DOHH2 (cell line): ENCODE results near the gene PAIP2.
A peak's percentile ranks its signal among the peaks of the same experiment; 100 is the strongest.

Experiments
- H3F3A ChIP-seq: fragments of 200-600 bp; sonication (generic), shearing (Covaris generic); 2 replicates; pipeline ENCODE4 v1.6.0; 2016; ENCODE audit warnings: antibody characterized with exemption, mild to moderate bottlenecking; ENCODE audit not compliant: control insufficient read depth, insufficient read depth
- H3K27ac ChIP-seq: fragments of 200-600 bp; sonication (generic); 2 replicates; pipeline ENCODE4 v1.5.1; 2014; ENCODE audit warnings: low read depth, mild to moderate bottlenecking, low read length, moderate library complexity
- H3K27me3 ChIP-seq: fragments of 200-600 bp; sonication (generic); 2 replicates; pipeline ENCODE4 v1.6.1; 2014; ENCODE audit warnings: mild to moderate bottlenecking, low read length, mixed read lengths; ENCODE audit not compliant: control insufficient read depth
- H3K36me3 ChIP-seq: fragments of 200-600 bp; sonication (generic); 2 replicates; pipeline ENCODE4 v1.6.1; 2014; ENCODE audit warnings: mild to moderate bottlenecking, low read length, moderate library complexity, mixed read lengths; ENCODE audit not compliant: control insufficient read depth
- H3K4me1 ChIP-seq: fragments of 200-600 bp; sonication (generic); 2 replicates; pipeline ENCODE4 v1.6.1; 2014; ENCODE audit warnings: mild to moderate bottlenecking, low read length, mixed read lengths; ENCODE audit not compliant: control insufficient read depth
- H3K4me2 ChIP-seq: fragments of 200-600 bp; sonication (generic); 2 replicates; pipeline ENCODE4 v1.6.0; 2014; ENCODE audit warnings: mild to moderate bottlenecking, low read length, moderate library complexity
- H3K4me3 ChIP-seq: fragments of 200-600 bp; sonication (generic); 2 replicates; pipeline ENCODE4 v1.5.1; 2014; ENCODE audit warnings: mild to moderate bottlenecking, low read length, mixed read lengths
- H3K79me2 ChIP-seq: fragments of 200-600 bp; sonication (generic); 2 replicates; pipeline ENCODE4 v1.6.1; 2014; ENCODE audit warnings: mild to moderate bottlenecking, low read length, mixed read lengths; ENCODE audit not compliant: control insufficient read depth
- H3K9me2 ChIP-seq: fragments of 200-600 bp; sonication (generic); replicated peaks from 2 replicates; pipeline ENCODE4 v1.6.1; 2014; ENCODE audit warnings: mild to moderate bottlenecking, low read length, mixed read lengths; ENCODE audit not compliant: control insufficient read depth
- H3K9me3 ChIP-seq: fragments of 200-600 bp; sonication (generic); 2 replicates; pipeline ENCODE4 v1.6.1; 2014; ENCODE audit warnings: antibody characterized with exemption, low read length, mixed read lengths; ENCODE audit not compliant: control insufficient read depth, insufficient read depth
- H4K20me1 ChIP-seq: fragments of 200-600 bp; sonication (generic); 2 replicates; pipeline ENCODE4 v1.6.0; 2014; ENCODE audit warnings: low read depth, mild to moderate bottlenecking, antibody characterized with exemption, low read length, moderate library complexity; ENCODE audit not compliant: control insufficient read depth, insufficient read depth
- EZH2phosphoT487 ChIP-seq: fragments of 200-600 bp; sonication (generic); IDR thresholded peaks from 2 replicates; pipeline ENCODE4 v1.6.1; 2017; ENCODE audit warnings: borderline replicate concordance, mild to moderate bottlenecking, antibody characterized with exemption, low read length, moderate library complexity, mixed read lengths
- TF ChIP-seq, protein P1 (sequence below): fragments of 200-600 bp; sonication (generic); IDR thresholded peaks from one replicate; pipeline ENCODE4 v1.5.1; 2014; ENCODE audit warnings: antibody characterized with exemption, mild to moderate bottlenecking, low read depth, low read length; ENCODE audit not compliant: poor library complexity, severe bottlenecking

Gene PAIP2

DNA sequence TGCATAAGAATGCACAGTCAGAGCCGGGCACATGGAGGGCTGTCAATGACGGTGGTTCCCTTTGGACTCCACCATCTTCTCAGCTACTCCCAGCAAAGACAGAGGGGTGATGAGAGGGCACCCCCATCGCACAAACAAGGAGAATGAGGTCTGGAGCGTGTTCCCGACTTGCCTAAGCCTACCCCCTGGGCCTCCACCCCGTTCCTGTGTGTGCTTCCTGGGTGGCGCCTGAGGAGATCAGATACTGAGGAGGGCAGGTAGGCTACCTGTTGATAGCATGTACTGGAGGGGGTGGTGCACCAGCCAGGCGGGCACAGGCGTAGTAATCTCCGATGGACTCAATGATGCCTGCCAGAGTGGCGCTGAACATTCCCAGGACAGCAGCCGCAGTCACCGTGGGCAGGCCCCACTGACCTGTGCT, 37.3 kb downstream of the PAIP2 start:
- Histone ChIP-seq H3K4me2 (no peak overlapping the region), H3K27me3 (no peaks in the 10 kb centered on the region), H3K27ac (no peak overlapping the region), H3K4me3 (no peak overlapping the region), H3K9me2 (no peaks in the 10 kb centered on the region), H3K4me1 (peaks cover 21% of the 10 kb centered on the region), H3K9me3 (no peaks in the 10 kb centered on the region), H3K36me3 (no peaks in the 10 kb centered on the region), H3F3A (peaks cover 11% of the 10 kb centered on the region), H3K79me2 (no peaks in the 10 kb centered on the region), H4K20me1 (no peaks in the 10 kb centered on the region)
- TF ChIP-seq EZH2phosphoT487, result no peak
- TF ChIP-seq, protein P1, sequence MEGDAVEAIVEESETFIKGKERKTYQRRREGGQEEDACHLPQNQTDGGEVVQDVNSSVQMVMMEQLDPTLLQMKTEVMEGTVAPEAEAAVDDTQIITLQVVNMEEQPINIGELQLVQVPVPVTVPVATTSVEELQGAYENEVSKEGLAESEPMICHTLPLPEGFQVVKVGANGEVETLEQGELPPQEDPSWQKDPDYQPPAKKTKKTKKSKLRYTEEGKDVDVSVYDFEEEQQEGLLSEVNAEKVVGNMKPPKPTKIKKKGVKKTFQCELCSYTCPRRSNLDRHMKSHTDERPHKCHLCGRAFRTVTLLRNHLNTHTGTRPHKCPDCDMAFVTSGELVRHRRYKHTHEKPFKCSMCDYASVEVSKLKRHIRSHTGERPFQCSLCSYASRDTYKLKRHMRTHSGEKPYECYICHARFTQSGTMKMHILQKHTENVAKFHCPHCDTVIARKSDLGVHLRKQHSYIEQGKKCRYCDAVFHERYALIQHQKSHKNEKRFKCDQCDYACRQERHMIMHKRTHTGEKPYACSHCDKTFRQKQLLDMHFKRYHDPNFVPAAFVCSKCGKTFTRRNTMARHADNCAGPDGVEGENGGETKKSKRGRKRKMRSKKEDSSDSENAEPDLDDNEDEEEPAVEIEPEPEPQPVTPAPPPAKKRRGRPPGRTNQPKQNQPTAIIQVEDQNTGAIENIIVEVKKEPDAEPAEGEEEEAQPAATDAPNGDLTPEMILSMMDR, result no peak

DNA sequence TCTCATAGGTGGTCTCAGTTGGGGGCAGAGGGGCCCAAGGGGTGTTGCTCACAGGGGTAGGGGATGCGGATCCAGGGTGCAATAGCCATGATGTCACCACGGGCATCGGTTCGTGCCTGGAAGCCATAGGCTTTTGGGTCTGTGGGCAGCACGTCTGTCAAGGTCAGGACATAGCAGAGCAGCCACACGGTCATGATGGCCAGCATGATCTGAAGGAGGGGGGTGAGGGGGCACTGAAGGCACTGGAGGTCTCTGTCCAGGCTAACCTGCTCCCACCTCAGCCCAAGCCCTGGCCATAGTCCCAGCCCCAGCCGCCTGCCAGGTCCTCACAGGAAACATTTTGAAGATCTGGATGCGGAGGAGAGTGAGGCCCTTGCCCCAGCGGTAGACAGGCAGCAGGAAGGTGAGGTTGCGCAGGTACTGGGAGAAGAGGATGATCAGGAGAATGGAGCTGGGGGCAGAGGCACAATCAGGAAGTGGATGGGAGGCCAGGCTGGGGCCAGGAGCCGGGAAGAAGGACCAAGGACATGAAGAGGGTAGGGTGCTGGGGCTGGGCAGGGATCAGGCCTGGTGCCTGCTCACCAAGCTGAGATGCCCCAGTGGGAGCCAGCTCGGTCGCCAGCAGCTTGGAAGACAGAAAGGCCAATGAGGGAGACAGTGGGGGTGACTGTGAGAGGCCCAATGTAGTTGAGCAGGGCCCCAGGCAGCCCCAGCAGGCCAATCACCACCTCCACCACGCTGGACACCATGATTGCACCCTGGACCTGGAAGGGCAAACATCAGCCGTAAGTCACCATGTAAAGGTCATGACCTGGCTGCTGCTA, 38.2 kb downstream of the PAIP2 start:
- Histone ChIP-seq H3K4me3 (no peak overlapping the region), H3K79me2 (no peaks in the 10 kb centered on the region), H3K27ac (no peak overlapping the region), H3F3A (peaks cover 20% of the 10 kb centered on the region), H3K4me1 (peaks cover 30% of the 10 kb centered on the region), H4K20me1 (no peaks in the 10 kb centered on the region), H3K36me3 (peaks cover 3% of the 10 kb centered on the region; the same call in 1 of the 2 replicates), H3K9me3 (no peaks in the 10 kb centered on the region), H3K27me3 (no peaks in the 10 kb centered on the region), H3K9me2 (no peaks in the 10 kb centered on the region), H3K4me2 (no peak overlapping the region)
- TF ChIP-seq, protein P1, result no peak
- TF ChIP-seq EZH2phosphoT487, result no peak

DNA sequence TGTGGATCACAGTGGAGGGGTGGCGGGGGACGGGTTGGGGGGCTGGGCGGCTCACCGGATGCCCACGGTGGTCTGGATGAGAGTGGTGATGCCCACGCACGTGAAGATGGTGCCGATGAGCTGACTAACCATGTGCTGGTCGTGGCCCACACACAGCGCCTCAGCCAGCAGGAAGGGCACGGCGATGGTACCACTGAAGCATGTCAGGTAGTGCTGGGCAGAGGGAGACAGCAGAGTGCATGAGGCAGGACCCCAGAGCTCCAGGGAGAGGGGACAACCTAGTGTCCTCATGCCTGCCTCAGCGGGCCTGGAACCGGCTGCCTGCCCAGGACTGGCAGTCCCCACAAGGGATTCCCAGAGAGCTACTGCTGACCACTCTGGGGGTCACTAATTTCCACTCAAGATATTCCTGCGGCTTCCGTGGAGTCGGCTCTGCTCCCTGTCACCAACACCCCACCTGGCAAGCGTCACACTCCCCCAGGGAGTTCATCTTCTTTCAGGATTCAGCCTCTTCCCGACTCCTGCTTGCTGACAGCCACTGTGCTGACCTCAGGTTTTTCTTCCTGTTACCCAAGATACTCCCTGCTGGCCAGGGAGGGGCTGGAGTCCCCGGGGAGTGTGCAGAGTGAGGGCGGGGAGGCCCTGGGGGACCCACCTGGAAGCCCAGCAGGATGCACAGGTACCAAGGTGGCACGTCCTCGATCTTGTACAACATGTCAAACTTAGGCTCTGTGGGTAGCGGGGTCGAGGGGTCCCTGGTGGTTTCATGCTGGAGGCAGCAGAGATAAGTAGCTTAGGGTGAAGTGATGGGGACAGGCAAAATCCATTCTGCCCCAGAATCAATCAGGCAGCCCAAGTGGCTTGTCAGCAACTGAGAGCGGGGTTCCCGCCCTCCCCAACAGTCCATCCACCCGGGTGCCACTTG, 40.4 kb downstream of the PAIP2 start:
- peaks cover 53% of the 10 kb centered on the region for H3K4me1 ChIP-seq
- peak overlapping the region; percentile 29 for H3K4me2 ChIP-seq

More for the DNA sequence above, 40.4 kb downstream of the PAIP2 start:
- Histone ChIP-seq H3K79me2 (peaks cover 11% of the 10 kb centered on the region), H3K36me3 (peaks cover 24% of the 10 kb centered on the region), H3K9me3 (no peaks in the 10 kb centered on the region), H3F3A (peaks cover 42% of the 10 kb centered on the region), H3K4me3 (no peak overlapping the region), H3K9me2 (no peaks in the 10 kb centered on the region), H4K20me1 (no peaks in the 10 kb centered on the region; the same call in 1 of the 2 replicates), H3K27me3 (no peaks in the 10 kb centered on the region), H3K27ac (peak overlapping the region; percentile 17; the same call in 1 of the 2 replicates)
- TF ChIP-seq EZH2phosphoT487, result no peak
- TF ChIP-seq, protein P1, result no peak
